Spleen (tissue), 7 donors: ENCODE measurements around the gene DDOST.

Experiments used
- CTCF ChIP-seq, 11 experiments: fragments of 200-600 bp in 7 of 11; fragments of 450-650 bp in 4 of 11; sonication (generic) in 4 of 11; IDR thresholded peaks in 8 of 11; conservative IDR thresholded peaks in 3 of 11; 1 replicate in 7 of 11; 2 replicates in 4 of 11; pipeline versions ENCODE4 v1.4.0 to v1.8.0; 2016 to 2021; ENCODE audit warnings: antibody characterized with exemption in 11 of 11, inconsistent platforms in 4 of 11, mild to moderate bottlenecking in 1 of 11
- POLR2A ChIP-seq, 3 donors: fragments of 450-650 bp; IDR thresholded peaks; one replicate each; pipeline ENCODE4 v1.5.1; 2017; ENCODE audit warnings: antibody characterized with exemption in 3 of 3, mild to moderate bottlenecking in 1 of 3
- POLR2AphosphoS5 ChIP-seq, 3 donors: sonication (generic); formaldehyde crosslinking; IDR thresholded peaks; one replicate each; pipeline ENCODE4 v1.5.1; 2017; ENCODE audit warnings: antibody characterized with exemption in 3 of 3
- donor health status: DM: no; HTN: no; CAD: no; lungs with moderate emphysema.
- donor health status: DM: no; HTN: no; CAD: no.
- donor health status: DM: no; HTN: no; CAD: no.

DNA sequence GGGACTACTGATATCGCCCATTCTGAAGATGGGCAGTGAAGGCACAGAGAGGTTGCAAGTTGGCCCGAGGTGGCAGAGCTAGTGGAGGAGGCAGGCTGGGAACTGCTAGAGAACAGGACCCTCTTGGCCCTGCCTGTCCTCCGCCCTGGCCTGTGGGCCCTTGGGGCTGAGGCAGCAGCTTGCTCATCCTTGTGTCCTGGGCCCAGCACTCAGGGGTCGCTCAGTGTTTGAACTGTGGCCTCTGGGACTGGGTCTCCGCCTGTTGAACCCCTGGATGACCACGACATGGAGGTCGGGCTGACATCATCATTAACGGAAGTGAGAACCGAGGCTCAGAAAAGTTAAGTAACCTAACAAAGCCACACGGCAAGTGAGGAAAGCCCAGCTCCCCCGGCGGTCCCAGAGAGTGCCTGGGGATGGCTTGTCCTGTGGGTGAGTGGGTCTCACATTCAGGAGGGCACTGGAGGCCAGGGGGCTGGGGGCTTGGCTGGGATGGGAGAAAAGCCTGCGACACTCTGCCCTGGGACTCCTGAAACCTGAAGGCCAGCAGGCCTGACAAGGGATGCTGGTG is 23.0 kb upstream of the DDOST start:
- TF ChIP-seq POLR2AphosphoS5 (IDR thresholded peaks at IDR 0.05) (no peak), CTCF (IDR thresholded peaks at IDR 0.05 in 8 of 11, conservative IDR thresholded peaks at IDR 0.05 in 3 of 11) (no peak), POLR2A (IDR thresholded peaks at IDR 0.05) (no peak)
